H1 (cell line): ENCODE data around the gene PML. TPM values are rescaled to one million over a fixed set of nuclear protein-coding genes. Genes with fewer than 3 reads are reported as not detected.

Experiments used
- BCL11A ChIP-seq, 2 experiments: IDR thresholded peaks; one replicate each; pipeline ENCODE4 v1.6.1; 2011; ENCODE audit warnings: low read depth in 2 of 2, low read length in 2 of 2, mild to moderate bottlenecking in 2 of 2
- BRCA1 ChIP-seq: IDR thresholded peaks from 2 replicates; pipeline ENCODE4 v1.6.1; 2012; ENCODE audit warnings: low read depth, low read length, improper control_type of control experiment
- CBX8 ChIP-seq: fragments of 300-800, 300-1000 bp; sonication (generic); IDR thresholded peaks from 2 replicates; pipeline ENCODE4 v1.7.1; 2016; ENCODE audit warnings: low read depth, low read length, borderline replicate concordance
- EGR1 ChIP-seq: IDR thresholded peaks from 2 replicates; pipeline ENCODE4 v1.6.1; 2011; ENCODE audit warnings: low read depth, low read length, borderline replicate concordance
- JUN ChIP-seq: IDR thresholded peaks from 2 replicates; pipeline ENCODE4 v1.6.1; 2011; ENCODE audit warnings: low read depth, mild to moderate bottlenecking, improper control_type of control experiment, low read length
- RXRA ChIP-seq: IDR thresholded peaks from 2 replicates; pipeline ENCODE4 v1.6.1; 2011; ENCODE audit warnings: low read depth, mild to moderate bottlenecking, low read length, moderate library complexity; ENCODE audit not compliant: insufficient read depth
- TBP ChIP-seq: IDR thresholded peaks from 2 replicates; pipeline ENCODE4 v1.6.1; 2011; ENCODE audit warnings: low read depth, low read length, improper control_type of control experiment
- polyA plus RNA-seq, 7 experiments: library from polyadenylated mRNA; depleted of rRNA in 3 of 7; stranded (reverse) in 5 of 7; unstranded in 2 of 7; fragments of >200 nt in 5 of 7; fragments of 200-250 nt in 2 of 7; gene quantifications; 1 replicate in 5 of 7; 2 replicates in 1 of 7; 4 replicates in 1 of 7; pipeline versions ENCODE4 v1.2.1 to v1.2.3, GENCODE V29; 2011 to 2013; ENCODE audit warnings: missing spikeins in 2 of 7, mixed read lengths in 2 of 7
- total RNA-seq: library from RNA; stranded (reverse); fragmentation: NEBNext Ultra II Directional; extraction: Animal tissue kit (Norgen Biotek cat#: 25700); gene quantifications from 2 replicates; pipeline ENCODE4 v1.2.1, GENCODE V29; 2021
- TF ChIP-seq, protein P1 (sequence below): fragments of 300-600 bp; sonication (generic); IDR thresholded peaks from 2 replicates; pipeline ENCODE4 v1.7.1; 2012; ENCODE audit warnings: low read length, moderate library complexity, mild to moderate bottlenecking, inconsistent platforms; ENCODE audit not compliant: insufficient replicate concordance
- TF ChIP-seq, protein P2 (sequence below): IDR thresholded peaks from 2 replicates; pipeline ENCODE4 v1.6.1; 2011; ENCODE audit warnings: low read length, improper control_type of control experiment

PML gene
- total and polyA plus RNA-seq, 2 of the 8 experiments (the other 6 are each of a cell fraction or from before 2014, with no cell fraction given): 14.9 to 30.3 TPM

DNA sequence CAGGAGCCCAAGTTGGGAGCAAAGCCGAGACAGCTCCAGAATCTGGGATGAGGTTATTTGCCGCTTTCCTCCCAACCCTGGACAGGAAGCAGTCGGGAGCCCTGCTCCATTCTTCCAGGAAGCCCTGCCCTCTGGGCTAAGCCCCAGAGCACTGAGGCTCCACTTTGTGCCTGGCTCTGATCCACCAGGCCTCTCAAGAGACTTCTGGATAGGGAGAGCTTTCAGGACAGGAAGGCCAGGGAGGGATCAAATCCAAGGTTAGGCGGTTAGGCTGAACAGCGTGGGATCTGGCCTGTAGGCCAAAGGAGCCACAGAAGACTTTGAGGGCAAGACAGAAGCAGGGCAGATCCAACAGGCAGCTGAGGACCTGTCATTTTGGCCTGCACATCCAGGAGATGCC lies 3.3 kb upstream of the PML start (continued):
- TF ChIP-seq, protein P1, sequence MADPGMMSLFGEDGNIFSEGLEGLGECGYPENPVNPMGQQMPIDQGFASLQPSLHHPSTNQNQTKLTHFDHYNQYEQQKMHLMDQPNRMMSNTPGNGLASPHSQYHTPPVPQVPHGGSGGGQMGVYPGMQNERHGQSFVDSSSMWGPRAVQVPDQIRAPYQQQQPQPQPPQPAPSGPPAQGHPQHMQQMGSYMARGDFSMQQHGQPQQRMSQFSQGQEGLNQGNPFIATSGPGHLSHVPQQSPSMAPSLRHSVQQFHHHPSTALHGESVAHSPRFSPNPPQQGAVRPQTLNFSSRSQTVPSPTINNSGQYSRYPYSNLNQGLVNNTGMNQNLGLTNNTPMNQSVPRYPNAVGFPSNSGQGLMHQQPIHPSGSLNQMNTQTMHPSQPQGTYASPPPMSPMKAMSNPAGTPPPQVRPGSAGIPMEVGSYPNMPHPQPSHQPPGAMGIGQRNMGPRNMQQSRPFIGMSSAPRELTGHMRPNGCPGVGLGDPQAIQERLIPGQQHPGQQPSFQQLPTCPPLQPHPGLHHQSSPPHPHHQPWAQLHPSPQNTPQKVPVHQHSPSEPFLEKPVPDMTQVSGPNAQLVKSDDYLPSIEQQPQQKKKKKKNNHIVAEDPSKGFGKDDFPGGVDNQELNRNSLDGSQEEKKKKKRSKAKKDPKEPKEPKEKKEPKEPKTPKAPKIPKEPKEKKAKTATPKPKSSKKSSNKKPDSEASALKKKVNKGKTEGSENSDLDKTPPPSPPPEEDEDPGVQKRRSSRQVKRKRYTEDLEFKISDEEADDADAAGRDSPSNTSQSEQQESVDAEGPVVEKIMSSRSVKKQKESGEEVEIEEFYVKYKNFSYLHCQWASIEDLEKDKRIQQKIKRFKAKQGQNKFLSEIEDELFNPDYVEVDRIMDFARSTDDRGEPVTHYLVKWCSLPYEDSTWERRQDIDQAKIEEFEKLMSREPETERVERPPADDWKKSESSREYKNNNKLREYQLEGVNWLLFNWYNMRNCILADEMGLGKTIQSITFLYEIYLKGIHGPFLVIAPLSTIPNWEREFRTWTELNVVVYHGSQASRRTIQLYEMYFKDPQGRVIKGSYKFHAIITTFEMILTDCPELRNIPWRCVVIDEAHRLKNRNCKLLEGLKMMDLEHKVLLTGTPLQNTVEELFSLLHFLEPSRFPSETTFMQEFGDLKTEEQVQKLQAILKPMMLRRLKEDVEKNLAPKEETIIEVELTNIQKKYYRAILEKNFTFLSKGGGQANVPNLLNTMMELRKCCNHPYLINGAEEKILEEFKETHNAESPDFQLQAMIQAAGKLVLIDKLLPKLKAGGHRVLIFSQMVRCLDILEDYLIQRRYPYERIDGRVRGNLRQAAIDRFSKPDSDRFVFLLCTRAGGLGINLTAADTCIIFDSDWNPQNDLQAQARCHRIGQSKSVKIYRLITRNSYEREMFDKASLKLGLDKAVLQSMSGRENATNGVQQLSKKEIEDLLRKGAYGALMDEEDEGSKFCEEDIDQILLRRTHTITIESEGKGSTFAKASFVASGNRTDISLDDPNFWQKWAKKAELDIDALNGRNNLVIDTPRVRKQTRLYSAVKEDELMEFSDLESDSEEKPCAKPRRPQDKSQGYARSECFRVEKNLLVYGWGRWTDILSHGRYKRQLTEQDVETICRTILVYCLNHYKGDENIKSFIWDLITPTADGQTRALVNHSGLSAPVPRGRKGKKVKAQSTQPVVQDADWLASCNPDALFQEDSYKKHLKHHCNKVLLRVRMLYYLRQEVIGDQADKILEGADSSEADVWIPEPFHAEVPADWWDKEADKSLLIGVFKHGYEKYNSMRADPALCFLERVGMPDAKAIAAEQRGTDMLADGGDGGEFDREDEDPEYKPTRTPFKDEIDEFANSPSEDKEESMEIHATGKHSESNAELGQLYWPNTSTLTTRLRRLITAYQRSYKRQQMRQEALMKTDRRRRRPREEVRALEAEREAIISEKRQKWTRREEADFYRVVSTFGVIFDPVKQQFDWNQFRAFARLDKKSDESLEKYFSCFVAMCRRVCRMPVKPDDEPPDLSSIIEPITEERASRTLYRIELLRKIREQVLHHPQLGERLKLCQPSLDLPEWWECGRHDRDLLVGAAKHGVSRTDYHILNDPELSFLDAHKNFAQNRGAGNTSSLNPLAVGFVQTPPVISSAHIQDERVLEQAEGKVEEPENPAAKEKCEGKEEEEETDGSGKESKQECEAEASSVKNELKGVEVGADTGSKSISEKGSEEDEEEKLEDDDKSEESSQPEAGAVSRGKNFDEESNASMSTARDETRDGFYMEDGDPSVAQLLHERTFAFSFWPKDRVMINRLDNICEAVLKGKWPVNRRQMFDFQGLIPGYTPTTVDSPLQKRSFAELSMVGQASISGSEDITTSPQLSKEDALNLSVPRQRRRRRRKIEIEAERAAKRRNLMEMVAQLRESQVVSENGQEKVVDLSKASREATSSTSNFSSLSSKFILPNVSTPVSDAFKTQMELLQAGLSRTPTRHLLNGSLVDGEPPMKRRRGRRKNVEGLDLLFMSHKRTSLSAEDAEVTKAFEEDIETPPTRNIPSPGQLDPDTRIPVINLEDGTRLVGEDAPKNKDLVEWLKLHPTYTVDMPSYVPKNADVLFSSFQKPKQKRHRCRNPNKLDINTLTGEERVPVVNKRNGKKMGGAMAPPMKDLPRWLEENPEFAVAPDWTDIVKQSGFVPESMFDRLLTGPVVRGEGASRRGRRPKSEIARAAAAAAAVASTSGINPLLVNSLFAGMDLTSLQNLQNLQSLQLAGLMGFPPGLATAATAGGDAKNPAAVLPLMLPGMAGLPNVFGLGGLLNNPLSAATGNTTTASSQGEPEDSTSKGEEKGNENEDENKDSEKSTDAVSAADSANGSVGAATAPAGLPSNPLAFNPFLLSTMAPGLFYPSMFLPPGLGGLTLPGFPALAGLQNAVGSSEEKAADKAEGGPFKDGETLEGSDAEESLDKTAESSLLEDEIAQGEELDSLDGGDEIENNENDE: no peak
- no peak for TF ChIP-seq EGR1
- TF ChIP-seq CBX8: no peak
- no peak for TF ChIP-seq BCL11A (IDR thresholded peaks at IDR 0.05; ENCODE audit: low read depth in 2 of 2, low read length in 2 of 2)
- TF ChIP-seq RXRA: no peak
- TF ChIP-seq BRCA1: no peak
- no peak for TF ChIP-seq JUN
- TF ChIP-seq, protein P2, sequence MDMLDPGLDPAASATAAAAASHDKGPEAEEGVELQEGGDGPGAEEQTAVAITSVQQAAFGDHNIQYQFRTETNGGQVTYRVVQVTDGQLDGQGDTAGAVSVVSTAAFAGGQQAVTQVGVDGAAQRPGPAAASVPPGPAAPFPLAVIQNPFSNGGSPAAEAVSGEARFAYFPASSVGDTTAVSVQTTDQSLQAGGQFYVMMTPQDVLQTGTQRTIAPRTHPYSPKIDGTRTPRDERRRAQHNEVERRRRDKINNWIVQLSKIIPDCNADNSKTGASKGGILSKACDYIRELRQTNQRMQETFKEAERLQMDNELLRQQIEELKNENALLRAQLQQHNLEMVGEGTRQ: no peak
- no peak for TF ChIP-seq TBP
